ENCODE results near the gene ANKRD42.

- TF ChIP-seq CTCF (IDR thresholded peaks at IDR 0.05 in 4 of 5, conservative IDR thresholded peaks at IDR 0.05 in 1 of 5) (no peak), POLR2A (IDR thresholded peaks at IDR 0.05) (no peak)
Observed at GRCh38 chr11:83166193-83166866, 27.2 kb upstream of the ANKRD42 start.
